Tibial nerve (tissue), 4 donors: Measurements from ENCODE around the gene DENND1A. TPM values are rescaled to one million over a fixed set of nuclear protein-coding genes. Genes with fewer than 3 reads are reported as not detected.

ENCODE experiments used
- DNase-seq, 2 donors: peaks; one replicate each; pipeline ENCODE4 v3.0.0-alpha.2; 2019; ENCODE audit warnings: low spot score in 2 of 2
- H3K27ac ChIP-seq, 4 donors: fragments of 200-600 bp; sonication (generic) in 3 of 4; one replicate each; pipeline ENCODE4 v1.5.1; 2017 to 2019; ENCODE audit warnings: mild to moderate bottlenecking in 1 of 4
- H3K27me3 ChIP-seq, 2 donors: fragments of 200-600 bp; sonication (generic) in 1 of 2; one replicate each; pipeline versions ENCODE4 v1.5.1 to v1.6.0; 2017 to 2019
- H3K36me3 ChIP-seq, 3 donors: fragments of 200-600 bp; sonication (generic); one replicate each; pipeline ENCODE4 v1.5.1; 2018 to 2019
- H3K4me1 ChIP-seq, 4 donors: fragments of 200-600 bp; sonication (generic) in 3 of 4; one replicate each; pipeline ENCODE4 v1.5.1; 2017 to 2019
- H3K4me3 ChIP-seq, 4 donors: fragments of 200-600 bp; sonication (generic) in 3 of 4; one replicate each; pipeline ENCODE4 v1.5.1; 2017 to 2019; ENCODE audit warnings: mild to moderate bottlenecking in 1 of 4, moderate library complexity in 1 of 4
- H3K9me3 ChIP-seq, 4 donors: fragments of 200-600 bp; sonication (generic) in 3 of 4; one replicate each; pipeline ENCODE4 v1.5.1; 2017 to 2019
- EP300 ChIP-seq, 2 donors: sonication (generic); formaldehyde crosslinking; IDR thresholded peaks; one replicate each; pipeline ENCODE4 v1.6.1; 2017; ENCODE audit warnings: antibody characterized with exemption in 2 of 2, mild to moderate bottlenecking in 1 of 2
- POLR2A ChIP-seq, 2 donors: fragments of 450-650 bp; IDR thresholded peaks; one replicate each; pipeline ENCODE4 v1.6.1; 2017; ENCODE audit warnings: antibody characterized with exemption in 2 of 2, mild to moderate bottlenecking in 2 of 2, moderate library complexity in 2 of 2
- WGBS, 2 donors: methylation state at CpG; one replicate each; pipeline ENCODE4 v1.1.5; 2018; 5-methylcytosine and 5-hydroxymethylcytosine counted together
- total RNA-seq, 4 donors: library from RNA; depleted of rRNA; stranded (reverse); fragments of >200 nt; gene quantifications; one replicate each; pipeline ENCODE4 v1.1.0, GENCODE V29; 2016
- TF ChIP-seq, protein P1 (sequence below), 5 experiments: fragments of 200-600 bp in 3 of 5; fragments of 450-650 bp in 2 of 5; sonication (generic) in 3 of 5; IDR thresholded peaks; one replicate each; pipeline ENCODE4 v1.5.1; 2016 to 2019; ENCODE audit warnings: antibody characterized with exemption in 5 of 5, mild to moderate bottlenecking in 3 of 5, moderate library complexity in 2 of 5

DENND1A gene
- total RNA-seq, 4 donors from 2014 or later: 17.5 to 34.8 (median 20.1) TPM

DNA sequence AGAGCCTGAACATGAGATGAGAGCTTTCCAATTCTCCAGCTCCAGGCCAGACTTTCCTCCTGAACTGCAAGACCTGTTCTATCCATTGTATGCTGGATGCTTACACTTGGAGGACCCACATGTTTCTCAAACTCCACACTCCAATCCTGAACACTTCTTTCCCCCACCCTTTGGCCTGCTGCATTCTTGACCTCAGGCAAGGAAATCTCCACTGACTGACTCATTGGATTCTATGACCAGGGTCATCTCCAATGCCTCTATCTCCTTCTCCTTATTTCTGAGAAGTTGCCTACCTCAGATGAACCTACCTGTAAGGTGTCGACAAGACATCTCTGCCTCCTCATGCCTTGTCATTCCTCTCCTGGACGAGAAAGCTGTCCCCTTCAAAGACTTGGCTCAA is 420.3 kb downstream of the DENND1A start:
- DNase-seq: no peak
- Histone ChIP-seq H3K4me3 (no peak overlapping the region), H3K27me3 (no peaks in the 10 kb centered on the region), H3K4me1 (no peaks in the 10 kb centered on the region), H3K27ac (no peak overlapping the region), H3K36me3 (no peaks in the 10 kb centered on the region), H3K9me3 (no peaks in the 10 kb centered on the region)
- TF ChIP-seq, protein P1, sequence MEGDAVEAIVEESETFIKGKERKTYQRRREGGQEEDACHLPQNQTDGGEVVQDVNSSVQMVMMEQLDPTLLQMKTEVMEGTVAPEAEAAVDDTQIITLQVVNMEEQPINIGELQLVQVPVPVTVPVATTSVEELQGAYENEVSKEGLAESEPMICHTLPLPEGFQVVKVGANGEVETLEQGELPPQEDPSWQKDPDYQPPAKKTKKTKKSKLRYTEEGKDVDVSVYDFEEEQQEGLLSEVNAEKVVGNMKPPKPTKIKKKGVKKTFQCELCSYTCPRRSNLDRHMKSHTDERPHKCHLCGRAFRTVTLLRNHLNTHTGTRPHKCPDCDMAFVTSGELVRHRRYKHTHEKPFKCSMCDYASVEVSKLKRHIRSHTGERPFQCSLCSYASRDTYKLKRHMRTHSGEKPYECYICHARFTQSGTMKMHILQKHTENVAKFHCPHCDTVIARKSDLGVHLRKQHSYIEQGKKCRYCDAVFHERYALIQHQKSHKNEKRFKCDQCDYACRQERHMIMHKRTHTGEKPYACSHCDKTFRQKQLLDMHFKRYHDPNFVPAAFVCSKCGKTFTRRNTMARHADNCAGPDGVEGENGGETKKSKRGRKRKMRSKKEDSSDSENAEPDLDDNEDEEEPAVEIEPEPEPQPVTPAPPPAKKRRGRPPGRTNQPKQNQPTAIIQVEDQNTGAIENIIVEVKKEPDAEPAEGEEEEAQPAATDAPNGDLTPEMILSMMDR (IDR thresholded peaks at IDR 0.05): no peak
- TF ChIP-seq EP300 (IDR thresholded peaks at IDR 0.05) (no peak), POLR2A (IDR thresholded peaks at IDR 0.05) (no peak)
- 90 to 92% methylated on average over 2 of the region's 2 CpGs for WGBS, 2 donors

DNA sequence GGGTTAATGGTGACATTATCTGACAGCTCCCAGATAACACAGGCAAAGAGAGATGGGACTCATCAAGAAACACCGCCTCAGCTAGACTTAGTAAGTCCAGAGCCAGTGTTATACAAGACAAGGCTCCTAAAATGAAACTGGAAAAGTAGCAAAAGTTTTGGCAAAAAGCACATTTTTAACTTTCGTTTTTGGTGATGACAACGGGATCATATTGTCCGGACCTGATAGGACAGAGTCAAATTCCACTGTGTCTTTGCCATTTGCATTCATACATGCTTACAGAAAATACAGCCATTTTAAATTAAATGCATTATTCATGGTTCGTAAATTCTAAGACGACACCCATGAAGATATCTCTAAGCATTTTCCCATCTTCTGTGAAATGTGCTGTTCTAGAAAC is 421.9 kb downstream of the DENND1A start:
- Histone ChIP-seq H3K4me3 (peak overlapping the region in 1 of 4 donors; percentile 4), H3K9me3 (no peaks in the 10 kb centered on the region), H3K4me1 (no peaks in the 10 kb centered on the region), H3K36me3 (no peaks in the 10 kb centered on the region), H3K27ac (no peak overlapping the region), H3K27me3 (no peaks in the 10 kb centered on the region)
- no peak for TF ChIP-seq POLR2A (IDR thresholded peaks at IDR 0.05)
- no peak for TF ChIP-seq EP300 (IDR thresholded peaks at IDR 0.05)
- TF ChIP-seq, protein P1 (IDR thresholded peaks at IDR 0.05): no peak
- WGBS, 2 donors: 53 to 57% methylated on average over 6 of the region's 6 CpGs
- no peak for DNase-seq

DNA sequence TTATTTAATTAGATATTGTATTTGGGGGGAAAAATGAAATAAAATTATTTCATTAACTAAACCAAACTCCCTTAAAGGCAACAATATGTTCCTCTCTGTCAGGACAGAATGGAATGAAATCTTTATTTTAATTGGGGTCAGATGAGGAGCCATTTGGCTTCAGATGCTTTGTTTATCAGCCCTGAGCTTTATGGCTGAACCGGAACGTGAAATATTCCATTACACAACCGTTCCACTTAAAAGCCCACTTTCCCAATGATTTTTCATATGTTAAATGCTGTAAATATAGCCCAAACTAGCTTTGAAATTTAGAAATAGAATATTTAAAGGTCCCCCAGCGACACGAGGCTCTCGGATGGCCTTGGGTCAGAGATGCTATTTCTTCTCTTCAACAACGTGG is 424.4 kb downstream of the DENND1A start:
- Histone ChIP-seq H3K4me1 (no peaks in the 10 kb centered on the region), H3K36me3 (no peaks in the 10 kb centered on the region), H3K27ac (no peak overlapping the region), H3K27me3 (no peaks in the 10 kb centered on the region), H3K4me3 (no peak overlapping the region), H3K9me3 (no peaks in the 10 kb centered on the region)
- TF ChIP-seq EP300 (IDR thresholded peaks at IDR 0.05): no peak
- no peak for TF ChIP-seq POLR2A (IDR thresholded peaks at IDR 0.05)
- TF ChIP-seq, protein P1 (IDR thresholded peaks at IDR 0.05): no peak
- 62 to 67% methylated on average over 7 of the region's 7 CpGs for WGBS, 2 donors
- no peak for DNase-seq

DNA sequence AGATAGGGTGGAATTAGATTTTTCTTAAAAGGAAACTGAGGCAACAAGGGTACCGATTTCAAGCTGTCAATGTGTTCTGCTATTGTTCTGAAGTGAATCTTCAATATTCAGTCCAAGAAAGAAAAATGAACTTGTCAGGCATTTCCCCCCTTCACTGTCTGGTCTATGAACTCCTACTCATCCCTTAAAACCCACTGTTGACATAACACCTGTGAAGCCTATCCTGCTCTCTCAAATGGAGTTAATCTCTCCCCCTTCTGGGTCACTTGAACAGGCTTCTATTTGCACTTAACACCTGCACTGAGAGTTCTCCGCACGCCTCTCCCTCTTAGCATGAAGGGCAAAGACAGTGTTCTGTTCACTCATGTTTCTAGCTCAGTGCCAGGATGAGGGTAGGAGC is 429.6 kb downstream of the DENND1A start:
- Histone ChIP-seq H3K36me3 (no peaks in the 10 kb centered on the region), H3K9me3 (no peaks in the 10 kb centered on the region), H3K27ac (no peak overlapping the region), H3K4me1 (no peaks in the 10 kb centered on the region), H3K27me3 (no peaks in the 10 kb centered on the region), H3K4me3 (no peak overlapping the region)
- DNase-seq: no peak
- no peak for TF ChIP-seq POLR2A (IDR thresholded peaks at IDR 0.05)
- no peak for TF ChIP-seq EP300 (IDR thresholded peaks at IDR 0.05)
- TF ChIP-seq, protein P1 (IDR thresholded peaks at IDR 0.05): no peak
- 87 to 96% methylated on average over 3 of the region's 3 CpGs for WGBS, 2 donors

DNA sequence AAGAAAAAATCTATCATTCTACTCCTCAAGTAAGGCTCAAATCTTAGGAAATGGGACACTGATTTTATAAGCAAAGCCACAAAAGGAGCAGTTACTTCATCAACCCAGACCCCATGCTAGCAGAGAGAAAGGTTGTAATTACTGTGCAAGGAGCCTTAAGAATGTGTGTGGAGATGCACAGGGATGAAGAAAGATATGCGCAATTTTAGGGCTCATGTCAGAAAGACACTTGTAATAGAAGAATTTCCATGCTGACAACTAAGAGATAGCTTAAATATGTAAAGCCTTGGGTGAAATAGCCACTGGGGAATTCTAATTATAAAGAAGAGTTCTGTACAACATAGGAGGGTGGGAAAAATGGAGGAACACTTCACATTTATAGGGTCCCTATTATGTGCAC is 432.1 kb downstream of the DENND1A start:
- WGBS, 2 donors: 88 to 89% methylated on average over 1 of the region's 1 CpG

More for the DNA sequence above, 432.1 kb downstream of the DENND1A start:
- TF ChIP-seq EP300 (IDR thresholded peaks at IDR 0.05) (no peak), POLR2A (IDR thresholded peaks at IDR 0.05) (no peak)
- TF ChIP-seq, protein P1 (IDR thresholded peaks at IDR 0.05): no peak
- no peaks in the 10 kb centered on the region for H3K27me3 ChIP-seq
- H3K4me3 ChIP-seq: no peak overlapping the region
- no peaks in the 10 kb centered on the region for H3K36me3 ChIP-seq
- H3K9me3 ChIP-seq: no peaks in the 10 kb centered on the region
- H3K27ac ChIP-seq: no peak overlapping the region
- no peaks in the 10 kb centered on the region for H3K4me1 ChIP-seq
- DNase-seq: no peak
